ENCODE results near the gene ACTN4.

ACTN4 gene

GRCh38 chr19:38713227-38713649 is 65.8 kb downstream of the ACTN4 start:
- no peak for DNase-seq

GRCh38 chr19:38713865-38714264 is 66.4 kb downstream of the ACTN4 start:
- no peak for DNase-seq

GRCh38 chr19:38714354-38714778 is 66.9 kb downstream of the ACTN4 start:
- DNase-seq: no peak

- no peak for DNase-seq
Measured at GRCh38 chr19:38715555-38715954, 68.1 kb downstream of the ACTN4 start.

- no peak for DNase-seq
Measured at GRCh38 chr19:38717051-38717450, 69.6 kb downstream of the ACTN4 start.

- DNase-seq: no peak
Measured at GRCh38 chr19:38717855-38718254, 70.4 kb downstream of the ACTN4 start.

- DNase-seq: no peak
Measured at GRCh38 chr19:38718747-38719543, 71.5 kb downstream of the ACTN4 start.

- no peak for DNase-seq
Measured at GRCh38 chr19:38719761-38720558, 72.5 kb downstream of the ACTN4 start.

GRCh38 chr19:38720559-38721236 is 73.2 kb downstream of the ACTN4 start:
- DNase-seq: no peak

GRCh38 chr19:38721496-38721895 is 74.0 kb downstream of the ACTN4 start:
- no peak for DNase-seq

- no peak for DNase-seq
Measured at GRCh38 chr19:38721979-38722773, 74.7 kb downstream of the ACTN4 start.

GRCh38 chr19:38722947-38723605 is 75.6 kb downstream of the ACTN4 start:
- no peak for DNase-seq

GRCh38 chr19:38723606-38723965 is 76.1 kb downstream of the ACTN4 start:
- no peak for DNase-seq

GRCh38 chr19:38723990-38724854 is 76.8 kb downstream of the ACTN4 start:
- no peak for DNase-seq

GRCh38 chr19:38725469-38726283 is 78.2 kb downstream of the ACTN4 start:
- DNase-seq: no peak

GRCh38 chr19:38726284-38726673 is 78.8 kb downstream of the ACTN4 start:
- DNase-seq: no peak

- DNase-seq: no peak
Measured at GRCh38 chr19:38726761-38727301, 79.4 kb downstream of the ACTN4 start.

- no peak for DNase-seq
Measured at GRCh38 chr19:38727306-38727867, 79.9 kb downstream of the ACTN4 start.

- no peak for DNase-seq
Measured at GRCh38 chr19:38727868-38728660, 80.6 kb downstream of the ACTN4 start.

Measured in DMS53 (cell line).